ENCODE results near the gene PRKX.
"Not testable (repeated sequence)": the region's sequence is repeated elsewhere in the genome, so short reads cannot be mapped to it uniquely, and the experiment has no call there.

Gene PRKX

GRCh38 chrX:3648084-3648483 is 65.4 kb downstream of the PRKX start:
- DNase-seq: no peak

DNA sequence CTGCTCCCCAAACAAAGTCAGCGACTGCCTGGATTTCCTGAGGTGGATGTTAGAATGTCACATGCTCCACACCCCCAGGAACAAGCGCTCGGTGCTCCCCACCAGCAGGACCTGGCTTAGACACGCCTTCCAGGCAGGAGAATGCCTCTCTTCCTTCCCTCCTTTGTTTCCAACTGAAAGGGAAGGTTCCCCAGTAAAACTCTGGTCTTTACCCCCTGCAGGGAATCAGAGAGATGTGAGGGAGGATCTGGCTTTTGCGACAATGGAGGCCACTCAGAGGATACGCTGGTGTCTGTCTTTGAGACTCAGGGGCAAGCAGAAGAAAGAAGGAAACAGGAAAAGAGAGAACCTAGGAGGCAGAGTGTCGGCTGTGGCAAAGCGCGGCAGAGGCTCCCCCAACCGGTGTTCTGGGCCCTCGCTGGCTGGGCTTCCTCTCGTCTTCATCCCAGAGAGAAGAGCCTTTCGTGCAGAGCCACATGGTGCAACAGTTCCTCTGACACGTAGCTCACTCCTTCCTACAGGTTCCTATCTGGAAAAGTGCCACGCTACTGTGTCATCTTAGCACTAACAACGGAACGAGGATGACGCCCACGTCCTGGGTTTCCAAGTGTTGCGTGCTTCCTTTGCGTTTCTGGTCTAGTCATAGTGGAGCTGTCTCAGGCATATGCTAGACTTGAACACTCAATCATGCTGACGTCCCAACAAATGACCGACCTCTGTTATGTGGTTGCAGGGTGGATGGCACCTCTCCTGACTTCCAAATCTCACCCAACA is 73.4 kb downstream of the PRKX start:
- DNase-seq: peak; percentile 10

GRCh38 chrX:3639236-3639635 is 74.2 kb downstream of the PRKX start:
- no peak for DNase-seq

DNA sequence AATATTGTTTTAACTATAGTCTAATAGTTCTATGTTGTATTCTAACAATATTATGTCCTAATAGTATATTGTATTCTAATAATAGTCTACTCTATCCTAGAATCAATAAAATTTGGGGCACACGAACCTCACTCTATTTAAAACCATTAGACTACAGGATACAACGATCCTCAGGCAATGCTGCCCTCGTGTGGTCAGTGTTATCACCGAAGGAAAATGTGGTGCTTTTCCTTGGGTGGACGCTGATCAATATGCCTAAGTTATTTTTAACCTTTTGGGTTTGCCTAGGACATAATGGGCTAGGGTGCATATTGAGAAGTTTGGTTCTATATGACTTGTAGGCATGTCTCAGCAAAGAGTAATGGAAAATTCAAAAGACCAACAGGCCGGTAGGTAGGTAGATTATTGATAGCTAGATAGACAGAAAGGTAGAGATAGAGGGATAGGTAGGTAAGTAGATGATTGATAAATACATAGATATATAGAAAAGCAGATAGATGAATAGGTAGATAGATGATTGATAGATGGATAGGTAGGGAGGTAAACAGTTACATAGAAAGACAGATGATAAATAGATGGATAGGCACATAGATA is 75.1 kb downstream of the PRKX start:
- peak; percentile 22 for DNase-seq

DNA sequence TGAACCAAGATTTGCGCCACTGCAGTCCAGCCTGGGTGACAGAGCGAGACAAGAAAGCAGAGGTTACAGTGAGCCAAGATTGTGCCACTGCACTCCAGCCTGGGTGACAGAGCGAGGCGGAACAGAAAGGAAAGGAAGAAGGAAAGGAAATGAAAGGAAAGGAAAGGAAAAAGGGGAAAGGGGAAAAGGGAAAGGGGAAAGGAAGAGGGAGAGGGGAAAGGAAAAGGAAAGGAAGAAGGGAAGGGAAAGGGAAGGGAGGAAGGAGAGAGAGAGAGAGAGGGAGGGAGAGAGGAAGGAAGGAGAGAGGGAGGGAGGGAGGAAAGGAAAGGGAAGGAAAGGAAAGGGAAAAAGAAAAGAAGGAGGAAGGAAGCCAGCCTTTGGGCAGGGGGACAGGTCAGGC is 76.6 kb downstream of the PRKX start:
- no peak for DNase-seq

DNA sequence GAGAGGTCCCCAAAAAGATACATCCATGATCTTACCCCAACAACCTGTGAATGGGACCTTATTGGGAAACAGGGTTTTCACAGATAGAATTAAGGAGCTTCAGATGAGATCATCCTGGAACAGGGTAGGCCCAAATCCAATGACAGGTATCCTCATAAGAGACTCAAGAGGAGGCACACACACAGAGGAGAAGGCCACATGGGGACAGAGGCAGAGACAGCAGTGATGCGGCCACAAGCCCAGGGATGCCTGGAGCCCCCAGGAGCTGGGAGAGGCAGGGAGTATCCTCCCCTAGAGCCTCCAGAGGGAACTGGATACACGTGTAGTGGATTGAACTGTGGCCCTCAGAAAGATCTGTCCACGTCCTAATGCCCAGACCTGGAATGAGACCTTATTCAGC is 82.3 kb downstream of the PRKX start:
- DNase-seq: no peak

DNA sequence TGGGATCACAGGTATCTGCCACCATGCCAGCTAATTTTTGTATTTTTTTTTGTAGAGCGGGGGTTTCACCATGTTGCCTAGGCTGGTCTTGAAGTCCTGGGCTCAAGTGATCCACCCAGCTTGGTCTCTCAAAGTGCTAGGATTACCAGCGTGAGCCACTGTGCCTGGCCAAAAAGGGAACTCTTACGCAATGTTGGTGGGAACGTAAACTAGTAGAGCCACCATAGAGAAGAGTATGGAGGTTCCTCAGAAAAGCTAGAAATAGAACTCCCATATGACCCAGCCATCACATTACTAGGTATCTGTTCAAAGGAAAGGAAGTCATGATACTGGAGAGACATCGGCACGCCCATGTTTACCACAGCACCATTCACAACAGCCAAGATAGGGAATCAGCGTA is 85.9 kb downstream of the PRKX start:
- no peak for DNase-seq

DNA sequence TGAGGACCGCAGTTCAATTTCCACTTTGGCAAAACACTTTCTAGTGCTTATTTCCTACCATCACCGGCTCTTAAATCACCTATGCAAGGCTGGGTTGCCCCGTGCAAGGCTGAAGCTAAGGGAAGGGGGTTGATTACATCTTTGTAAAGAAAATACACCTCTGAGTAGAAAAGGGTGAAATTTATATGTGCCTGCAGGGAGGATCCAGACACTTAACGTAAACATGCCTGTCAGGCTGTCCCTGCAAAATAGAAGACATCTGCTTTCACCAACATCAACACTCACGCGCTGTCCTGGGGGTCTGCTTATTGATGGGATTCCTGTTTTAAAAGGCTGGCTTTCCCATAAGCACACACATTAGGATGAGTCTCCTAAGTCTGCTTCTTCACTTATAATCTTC is 92.0 kb downstream of the PRKX start:
- DNase-seq: no peak

DNA sequence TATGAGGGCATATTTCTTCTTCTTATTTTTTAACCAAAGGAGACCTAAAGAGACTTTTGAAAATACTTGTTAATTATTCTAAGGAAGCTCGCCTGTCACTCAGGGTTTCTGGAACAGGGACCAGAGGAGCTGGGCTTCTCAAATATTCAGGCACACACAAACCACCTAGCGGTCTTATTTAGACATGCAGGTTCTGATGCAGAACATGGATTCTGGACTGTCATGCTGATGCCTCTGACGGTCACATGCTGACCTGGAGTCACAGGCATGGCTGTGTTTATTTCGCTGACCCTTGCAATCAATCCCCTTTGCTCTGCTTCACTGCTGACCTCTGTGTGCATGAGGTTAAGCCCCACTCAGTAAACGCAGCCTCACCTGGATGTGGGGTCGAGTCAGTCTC is 101.7 kb downstream of the PRKX start:
- DNase-seq: not testable (repeated sequence)

- DNase-seq: no peak
Measured at GRCh38 chrX:3609810-3610209, 103.6 kb downstream of the PRKX start.

- DNase-seq: no peak
Measured at GRCh38 chrX:3603026-3603661, 110.3 kb downstream of the PRKX start.

GRCh38 chrX:3599802-3600430 is 113.5 kb downstream of the PRKX start:
- DNase-seq: no peak

DNA sequence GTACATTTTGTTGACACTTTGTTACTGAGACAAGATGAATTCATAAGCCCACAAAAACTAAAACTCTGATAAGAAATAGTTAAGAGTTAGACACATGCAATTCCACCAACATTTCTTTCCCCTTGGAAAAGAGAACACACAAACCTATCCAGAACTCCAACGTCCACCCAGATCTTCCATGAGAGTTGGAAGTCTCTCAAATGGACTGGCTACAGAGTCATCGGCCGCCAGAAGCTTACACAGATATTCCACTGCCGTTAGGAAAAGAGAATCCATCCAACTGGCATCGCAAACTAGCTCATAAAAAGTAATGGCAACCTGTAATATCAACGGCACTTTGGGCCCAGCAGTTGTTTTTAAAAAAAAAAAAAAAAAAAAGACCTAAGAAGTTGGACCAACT is 114.7 kb downstream of the PRKX start:
- DNase-seq: no peak

DNA sequence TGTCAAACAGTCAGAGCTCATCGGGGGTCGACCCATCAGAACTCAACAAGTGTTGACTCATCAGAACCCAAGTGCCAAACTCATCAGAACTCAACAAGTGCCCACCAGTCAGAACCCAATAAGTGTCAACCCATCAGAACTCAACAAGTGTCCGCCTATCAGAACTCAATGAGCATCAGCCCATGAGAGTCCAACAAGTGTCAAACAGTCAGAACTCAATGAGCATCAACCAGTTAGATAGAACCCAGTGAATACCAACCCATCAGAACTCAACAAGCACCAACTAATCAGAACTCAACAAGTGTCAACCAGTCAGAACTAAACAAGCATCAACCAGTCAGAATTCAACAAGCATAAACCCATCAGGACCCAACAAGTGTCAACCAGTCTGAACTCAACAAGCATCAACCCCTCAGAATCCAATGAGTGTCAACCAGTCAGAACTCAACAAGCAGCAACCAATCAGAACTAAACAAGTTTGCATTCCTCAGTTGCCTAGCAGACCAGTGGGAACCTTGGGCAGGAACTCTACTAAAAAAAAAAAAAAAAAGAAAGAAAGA is 115.3 kb downstream of the PRKX start:
- DNase-seq: no peak

DNA sequence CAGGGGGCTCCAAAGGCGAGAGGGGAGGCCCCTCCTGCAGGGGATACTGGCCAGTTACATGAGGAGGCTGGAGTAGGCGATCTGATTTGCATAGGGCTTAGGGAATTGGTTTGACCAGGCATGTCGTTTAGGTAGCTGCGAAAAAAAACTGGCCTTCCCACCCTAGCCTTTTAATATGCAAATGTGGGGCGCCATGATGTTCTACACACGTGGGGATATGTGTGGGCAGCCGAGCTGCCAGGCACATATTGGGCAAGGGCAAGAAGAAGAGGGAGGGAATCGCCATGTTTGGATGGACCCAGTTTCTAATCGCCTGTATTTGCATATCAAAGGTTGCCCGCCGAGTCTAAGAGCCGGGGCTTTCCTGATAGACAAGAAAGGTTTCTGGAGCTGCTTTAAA is 121.3 kb downstream of the PRKX start:
- no peak for DNase-seq

- DNase-seq: no peak
Measured at GRCh38 chrX:3589474-3589873, 124.0 kb downstream of the PRKX start.

GRCh38 chrX:3585719-3586118 is 127.7 kb downstream of the PRKX start:
- no peak for DNase-seq

- DNase-seq: no peak
Measured at GRCh38 chrX:3584415-3584996, 128.9 kb downstream of the PRKX start.

DNA sequence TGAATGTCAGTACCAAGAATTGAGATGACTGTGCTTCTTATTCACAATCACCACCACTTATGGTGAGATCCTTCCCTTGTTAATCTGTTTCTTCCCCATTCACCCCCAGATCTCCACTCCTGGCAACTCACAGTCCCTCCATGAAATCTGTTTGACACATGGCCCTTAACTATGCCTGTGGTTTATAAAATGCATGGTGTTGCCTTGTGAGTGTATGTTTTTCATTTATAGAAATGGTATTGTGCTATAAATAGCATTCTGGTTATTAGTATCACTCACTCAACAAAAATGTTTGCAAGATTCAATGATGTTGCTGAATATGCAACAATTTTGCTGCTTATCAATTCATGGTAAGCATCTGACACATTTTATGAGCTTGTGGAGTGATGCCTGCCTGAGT is 131.0 kb downstream of the PRKX start:
- no peak for DNase-seq

DNA sequence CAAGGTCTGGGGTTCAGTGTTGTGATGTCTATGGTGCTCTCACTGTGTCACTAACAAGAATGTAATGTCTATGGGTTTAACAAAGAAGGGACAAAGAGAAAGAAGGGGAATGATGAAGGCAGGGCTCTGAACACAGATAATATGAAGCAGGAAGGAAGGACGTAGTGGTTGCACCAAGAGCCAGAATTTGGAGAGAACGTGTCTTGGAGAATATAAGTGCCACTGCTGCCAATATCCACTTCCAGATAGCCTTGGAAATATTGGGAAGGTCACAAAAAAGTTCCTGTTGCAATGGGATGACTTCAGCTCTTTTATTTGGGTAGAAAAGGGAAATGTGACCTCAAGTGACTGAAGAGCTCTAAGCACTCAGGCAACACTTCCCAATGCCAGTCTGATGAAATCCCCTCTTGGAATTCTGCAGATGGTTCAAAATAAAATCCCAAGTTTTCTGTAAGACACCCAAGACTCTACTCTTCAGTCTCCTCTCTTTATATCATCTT is 131.8 kb downstream of the PRKX start:
- DNase-seq: no peak

DNA sequence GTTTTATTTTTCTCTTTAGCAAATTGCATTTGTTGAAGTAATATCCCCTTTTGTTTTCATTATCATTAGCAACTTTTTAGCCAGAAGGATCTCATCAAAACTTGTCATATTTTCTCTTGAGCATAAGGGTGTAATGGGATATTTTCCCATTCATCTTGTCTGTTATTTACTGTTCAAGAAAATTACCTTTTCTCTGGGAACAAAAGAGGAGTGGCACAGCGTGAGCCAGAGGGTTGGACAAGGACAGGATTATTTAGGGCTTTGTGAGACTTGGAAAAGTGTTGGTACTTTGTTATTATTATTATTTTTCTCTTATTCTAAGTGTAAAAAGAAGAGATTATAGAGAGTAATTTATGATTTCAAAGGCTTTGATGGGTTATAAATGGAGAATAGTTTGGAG is 135.9 kb downstream of the PRKX start:
- DNase-seq: no peak

GRCh38 chrX:3576886-3577501 is 136.5 kb downstream of the PRKX start:
- DNase-seq: no peak

DNA sequence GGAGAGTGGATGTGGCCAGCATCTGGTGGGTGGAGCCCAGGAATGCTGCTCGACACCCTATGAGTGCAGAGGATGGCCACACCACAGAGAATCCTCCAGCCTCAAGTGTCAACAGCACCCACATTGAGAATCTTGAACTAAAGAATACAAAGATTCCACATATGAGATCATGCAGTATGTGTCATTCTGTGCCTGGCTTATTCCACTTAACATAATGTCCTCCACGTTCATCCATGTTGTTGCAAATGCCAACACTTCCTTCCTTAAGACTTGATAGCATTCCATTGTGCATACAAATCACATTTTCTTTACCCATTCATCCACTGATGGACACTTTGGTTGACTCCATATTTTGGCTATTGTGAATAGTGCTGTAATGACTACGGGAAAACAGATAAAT is 145.8 kb downstream of the PRKX start:
- no peak for DNase-seq

Data from activated naive CD4-positive, alpha-beta T cell treated with anti-CD3 and anti-CD28 coated beads, Interleukin-2, amount 50 U/mL, for 16 hours (primary cell).